NK-92 treated with Interleukin-12 subunit alpha and Interleukin-12 subunit beta, amount 100 ng/mL, for 24 hours (cell line): ENCODE data around the gene PID1.

Experiments used
- DNase-seq: peaks from one replicate; lab custom pipeline; 2025; lab: John Stamatoyannopoulos, UW

PID1 gene

DNA sequence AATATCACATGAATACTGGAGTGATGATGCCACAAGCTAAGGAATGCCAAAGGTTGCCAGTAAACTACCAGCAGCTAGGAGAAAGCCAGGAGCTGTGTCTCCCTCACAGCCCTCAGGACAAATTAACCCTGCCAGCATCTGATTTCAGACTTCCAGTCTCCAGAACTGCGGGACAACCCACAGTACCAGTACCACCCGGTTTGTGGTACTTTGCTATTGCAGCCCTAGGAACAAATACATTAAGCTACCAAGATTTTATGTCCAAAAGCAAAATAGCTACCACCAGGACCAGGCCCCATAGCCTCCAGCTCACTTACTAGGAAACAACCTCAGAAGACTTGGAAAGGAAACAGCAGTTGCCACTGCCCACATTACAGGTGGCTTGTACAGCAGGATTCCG lies 10.0 kb downstream of the PID1 start:
- no peak for DNase-seq

DNA sequence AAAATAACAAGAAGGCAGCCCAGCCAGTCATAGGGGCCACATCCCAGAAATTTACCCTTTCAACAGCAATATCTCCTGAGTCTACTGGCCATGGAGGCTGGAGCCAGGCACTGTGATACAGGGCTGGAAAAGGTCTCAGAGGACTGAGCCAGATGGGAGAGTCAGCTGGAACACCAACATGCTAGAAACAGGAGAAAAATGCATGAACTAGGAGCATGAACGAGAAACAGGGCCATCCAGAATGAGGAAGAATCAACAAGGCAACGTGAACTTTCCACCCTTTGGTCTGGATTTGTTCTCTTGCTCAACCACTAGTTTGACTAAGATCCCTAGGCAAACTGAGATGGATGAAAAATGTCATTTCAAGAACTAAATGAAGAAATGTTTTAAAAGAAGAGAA lies 13.1 kb downstream of the PID1 start:
- DNase-seq: no peak

DNA sequence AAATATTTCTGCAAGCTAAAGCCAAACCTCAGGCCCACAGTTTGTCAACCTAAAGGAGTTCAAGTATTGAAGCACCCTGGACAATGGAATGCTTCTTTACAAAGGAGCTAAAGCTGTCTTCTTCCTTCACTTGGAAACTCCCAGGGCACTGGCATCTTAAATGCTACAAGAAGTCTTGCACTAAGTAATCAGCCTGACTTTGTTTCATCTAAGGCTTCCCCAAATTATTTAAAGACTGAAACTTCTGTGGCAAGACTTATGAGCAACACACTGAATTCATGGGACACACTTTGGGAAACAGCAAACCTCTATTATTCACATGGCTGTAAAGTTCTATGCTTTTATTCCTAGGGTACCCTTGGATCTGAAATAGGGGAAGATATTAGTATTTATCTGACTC lies 14.7 kb downstream of the PID1 start:
- DNase-seq: no peak

DNA sequence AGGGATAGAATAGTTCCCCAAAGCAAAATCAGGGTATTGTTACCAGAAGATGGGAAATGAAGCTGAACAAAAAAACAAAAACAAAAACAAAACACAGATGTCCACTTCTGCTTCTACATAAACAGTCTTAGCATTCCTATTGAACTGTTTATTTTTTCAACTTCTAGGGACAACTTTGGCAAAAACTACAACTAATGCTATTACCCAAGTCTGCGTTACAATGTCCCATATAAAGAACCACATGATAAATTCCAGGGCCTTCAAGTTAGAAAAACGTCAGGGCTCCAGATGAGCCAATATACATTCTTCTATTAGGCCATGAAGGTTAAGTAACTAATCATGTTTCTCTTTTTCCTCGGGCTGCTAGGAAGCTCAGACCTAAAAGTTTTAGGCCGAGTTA lies 16.9 kb downstream of the PID1 start:
- DNase-seq: no peak

GRCh38 chr2:229252996-229253395 lies 18.1 kb downstream of the PID1 start:
- DNase-seq: no peak

GRCh38 chr2:229252280-229252679 lies 18.8 kb downstream of the PID1 start:
- DNase-seq: no peak

DNA sequence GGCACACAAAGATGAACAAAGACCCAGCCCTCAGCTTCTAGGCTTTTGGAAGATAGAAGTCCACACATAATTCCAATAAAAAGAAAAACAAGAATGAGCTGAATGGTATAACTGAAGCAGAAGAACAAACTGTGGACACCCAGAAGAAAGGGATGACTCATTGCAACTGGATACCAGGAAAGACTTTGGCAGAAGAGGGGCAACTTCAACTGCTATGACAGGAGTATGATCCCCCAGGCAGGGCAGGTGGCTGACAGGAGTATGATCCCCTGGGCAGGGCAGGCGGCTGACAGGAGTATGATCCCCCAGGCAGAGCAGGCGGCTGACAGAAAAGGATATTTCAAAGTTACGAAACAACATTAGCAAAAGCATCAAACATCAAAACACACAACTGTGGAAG lies 21.6 kb downstream of the PID1 start:
- no peak for DNase-seq

- no peak for DNase-seq
These were observed 24.8 kb downstream of the PID1 start for GRCh38 chr2:229246334-229246733.

DNA sequence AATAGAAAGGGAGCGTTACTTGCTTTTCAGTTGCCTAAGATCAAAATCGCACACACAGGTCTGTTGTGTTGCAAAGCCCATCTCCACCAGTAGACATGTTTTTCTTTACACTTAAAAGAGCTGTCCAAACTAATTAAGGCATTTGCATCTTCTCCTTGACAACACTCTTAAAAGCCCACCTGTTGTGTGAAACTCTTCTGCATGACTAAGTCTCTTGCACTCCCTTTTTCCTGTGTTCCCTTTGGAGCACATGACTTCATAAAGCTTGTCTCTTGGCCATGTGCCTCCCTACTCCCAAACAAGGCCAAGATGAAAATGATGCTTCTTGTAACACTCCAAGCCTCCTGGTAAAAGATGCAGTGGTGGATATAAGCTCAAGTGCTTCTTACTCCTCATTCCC lies 26.1 kb downstream of the PID1 start:
- no peak for DNase-seq

- DNase-seq: no peak
These were observed 27.1 kb downstream of the PID1 start for GRCh38 chr2:229243890-229244560.

- DNase-seq: no peak
These were observed 30.0 kb downstream of the PID1 start for GRCh38 chr2:229240984-229241491.

- no peak for DNase-seq
These were observed 32.1 kb downstream of the PID1 start for GRCh38 chr2:229239021-229239420.

DNA sequence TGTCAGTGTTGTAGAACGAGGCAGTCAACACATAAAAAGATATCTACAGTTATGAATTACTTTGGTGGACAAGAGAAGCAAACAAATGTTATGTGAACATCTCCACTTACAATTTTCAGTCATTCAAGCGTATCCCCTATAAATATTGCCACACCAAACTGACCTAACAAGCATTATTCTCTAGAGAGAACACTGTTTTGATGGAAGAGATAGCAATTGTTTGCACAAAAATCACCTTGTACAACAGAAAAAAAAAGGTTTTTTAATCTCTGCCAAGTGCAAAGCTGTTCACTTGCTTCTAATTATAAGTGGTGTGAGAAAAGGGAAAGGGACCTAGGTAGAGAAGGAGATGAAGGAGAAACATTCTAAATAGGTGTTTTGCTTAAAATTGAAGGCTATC lies 33.8 kb downstream of the PID1 start:
- DNase-seq: no peak

GRCh38 chr2:229235131-229235914 lies 35.8 kb downstream of the PID1 start:
- DNase-seq: no peak

DNA sequence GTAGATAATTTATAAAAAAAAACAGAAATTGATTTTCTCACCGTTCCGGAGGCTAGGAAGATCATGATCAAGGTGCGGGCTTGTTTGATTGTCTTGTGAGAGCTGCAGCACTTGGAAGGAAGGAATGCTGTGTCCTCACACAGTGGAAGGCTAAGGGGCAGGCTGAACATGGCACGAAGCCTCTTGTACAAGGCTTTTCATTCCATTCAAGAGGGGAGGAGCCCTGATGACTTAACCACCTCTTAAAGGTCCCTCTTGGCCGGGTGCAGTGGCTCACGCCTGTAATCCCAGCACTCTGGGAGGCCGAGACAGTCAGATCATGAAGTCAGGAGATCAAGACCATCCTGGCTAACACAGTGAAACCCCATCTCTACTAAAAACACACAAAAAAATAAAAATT lies 39.2 kb downstream of the PID1 start:
- no peak for DNase-seq

GRCh38 chr2:229231328-229231868 lies 39.7 kb downstream of the PID1 start:
- no peak for DNase-seq

- DNase-seq: no peak
These were observed 40.2 kb downstream of the PID1 start for GRCh38 chr2:229230911-229231310.

- no peak for DNase-seq
These were observed 40.8 kb downstream of the PID1 start for GRCh38 chr2:229230256-229230655.

GRCh38 chr2:229226382-229226781 lies 44.7 kb downstream of the PID1 start:
- no peak for DNase-seq

DNA sequence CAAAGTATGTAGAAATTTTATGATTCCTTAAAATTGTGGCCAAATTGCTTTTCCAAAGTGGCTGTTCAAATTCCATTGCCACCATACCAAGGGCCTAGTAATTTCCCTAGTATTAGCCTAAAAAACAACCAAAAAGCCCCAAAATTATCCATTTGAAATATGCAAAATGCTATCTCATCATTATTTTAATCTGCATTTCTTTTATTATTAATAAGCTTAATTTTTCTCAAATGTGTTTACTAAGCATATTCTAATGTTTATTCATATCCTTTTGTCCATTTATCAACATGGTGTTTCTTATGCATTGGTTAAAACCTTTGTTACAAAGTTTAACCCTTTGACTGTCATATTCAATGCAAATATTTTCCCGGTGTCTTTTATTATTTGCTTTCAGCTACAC lies 48.0 kb downstream of the PID1 start:
- DNase-seq: no peak

- DNase-seq: no peak
These were observed 49.4 kb downstream of the PID1 start for GRCh38 chr2:229221641-229222040.

DNA sequence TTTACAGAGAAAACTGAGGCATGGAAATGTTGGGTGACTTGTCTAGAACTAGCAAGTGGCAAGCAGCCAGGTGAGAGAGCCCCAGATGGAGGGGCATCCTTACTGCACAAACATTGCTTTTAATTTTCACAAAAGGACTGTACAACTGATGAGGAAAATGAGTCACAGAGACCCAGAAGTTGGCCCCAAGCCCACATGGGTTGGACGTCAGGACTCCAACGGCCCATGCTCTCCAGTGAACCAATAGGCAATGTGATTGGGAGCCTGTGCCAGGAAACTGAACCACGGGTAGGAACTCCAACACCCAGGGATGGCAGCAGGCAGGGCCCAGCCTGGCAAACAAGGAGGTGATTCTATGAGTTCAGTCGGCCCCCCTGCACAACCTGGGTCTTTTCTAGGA lies 50.8 kb downstream of the PID1 start:
- no peak for DNase-seq

DNA sequence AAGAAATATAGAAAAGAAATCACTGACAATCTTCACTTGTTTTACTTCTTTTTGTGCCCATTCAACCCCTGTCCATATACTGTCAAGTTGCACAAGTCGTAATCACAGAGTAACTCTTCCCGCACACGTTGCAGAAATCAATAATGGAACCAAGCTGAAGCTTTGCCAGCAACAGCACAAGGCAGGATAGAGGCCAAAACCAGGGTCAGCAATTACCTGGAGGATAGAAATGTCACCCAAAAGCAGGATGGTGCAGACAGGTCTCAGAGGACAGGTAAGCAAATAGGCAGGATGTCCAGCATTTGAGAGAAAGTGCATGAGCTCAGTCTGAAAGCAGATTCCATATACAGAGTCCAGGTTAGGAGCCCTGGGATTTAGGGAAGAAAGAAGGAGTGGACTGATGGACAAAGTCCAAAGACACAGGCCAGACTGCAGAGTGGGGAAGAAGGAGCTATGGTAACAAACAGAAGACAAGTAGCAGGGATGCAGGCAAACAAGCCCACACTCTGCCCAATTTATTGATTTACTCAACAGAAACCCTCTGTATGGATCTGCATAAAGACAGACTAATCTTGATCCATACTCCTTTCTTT lies 52.7 kb downstream of the PID1 start:
- no peak for DNase-seq
